ENCODE data around the gene MAP2K6.

The MAP2K6 gene

DNA sequence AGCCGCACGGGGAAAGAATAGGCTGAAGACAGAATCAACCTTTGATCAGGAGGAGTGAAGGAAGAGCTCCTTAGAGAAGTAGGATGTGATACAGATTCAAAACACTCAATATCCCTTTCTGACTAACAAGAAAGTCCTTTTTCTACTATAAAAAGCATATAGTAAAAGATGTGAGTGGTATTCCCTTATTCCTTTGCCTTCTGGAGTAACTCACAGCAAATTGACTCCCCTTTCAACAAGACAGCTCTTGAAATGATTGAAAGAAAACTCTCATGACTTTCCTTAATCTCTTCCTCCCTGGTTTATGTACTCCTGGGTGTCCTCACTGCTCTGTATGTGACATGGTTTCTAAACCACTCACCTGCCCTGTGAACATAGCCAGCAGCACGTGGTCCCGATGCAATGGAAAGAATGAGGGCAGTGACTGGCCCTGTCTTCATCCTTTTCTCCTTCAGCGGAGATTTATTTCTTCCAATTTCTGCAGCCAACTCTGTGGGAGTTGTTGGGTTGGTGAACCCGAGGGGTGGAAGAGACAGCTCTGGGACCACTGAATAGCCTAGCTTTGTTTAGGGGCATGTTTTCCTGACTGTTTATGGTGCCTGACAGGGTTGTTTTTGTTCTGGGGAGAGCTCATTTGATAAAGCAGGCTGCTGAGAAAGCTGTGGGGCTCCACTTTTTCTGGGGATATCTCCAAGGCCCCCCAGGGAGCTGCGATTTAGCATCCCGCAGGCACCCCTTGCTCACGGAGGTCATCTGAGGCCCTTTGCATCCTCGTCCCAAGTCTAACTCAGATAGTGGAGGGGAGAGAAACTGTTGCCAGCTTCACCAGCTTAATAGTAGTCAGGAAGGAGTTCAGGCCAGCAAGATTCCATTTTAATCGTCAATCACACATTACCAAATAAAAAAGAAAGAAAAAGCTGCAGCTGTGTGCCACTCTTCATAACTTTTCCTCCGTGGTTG is 46.7 kb downstream of the MAP2K6 start:
- H3K27me3 ChIP-seq (ENCODE audit: control insufficient read depth, insufficient read depth, low read length), result no peaks in the 10 kb centered on the region
- no peaks in the 10 kb centered on the region for H3K9me3 ChIP-seq (ENCODE audit: control insufficient read depth, insufficient read depth, low read depth, low read length)
- H3K27ac ChIP-seq (ENCODE audit: low read depth, low read length), result no peak overlapping the region
- H3K4me3 ChIP-seq (ENCODE audit: low read depth, low read length), result no peak overlapping the region
- H3K9ac ChIP-seq (ENCODE audit: low read length), result no peak overlapping the region
- H3K4me1 ChIP-seq (ENCODE audit: control insufficient read depth, insufficient read depth, low read length), result peaks cover 21% of the 10 kb centered on the region
- H3K36me3 ChIP-seq (ENCODE audit: control insufficient read depth, insufficient read depth, low read length), result no peaks in the 10 kb centered on the region

DNA sequence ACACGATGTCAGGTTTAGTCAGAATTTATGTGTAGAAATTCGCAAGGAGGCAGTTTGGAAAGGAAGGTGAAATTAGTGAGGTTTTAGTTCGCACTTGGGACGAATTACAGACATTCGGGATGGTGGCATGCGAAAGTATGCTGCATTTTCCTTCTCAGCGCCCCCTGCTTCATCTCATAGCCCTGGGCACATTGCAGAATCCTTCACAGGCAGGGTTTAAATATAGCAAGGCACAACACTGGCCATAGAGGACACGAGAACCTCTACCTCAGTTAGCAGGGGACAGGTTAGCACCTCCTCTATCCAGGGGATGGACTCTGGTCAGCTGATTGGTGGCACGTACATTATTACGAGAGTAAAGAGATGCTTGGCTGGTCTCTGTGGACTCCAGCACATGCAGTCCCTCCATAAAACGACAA is 47.5 kb downstream of the MAP2K6 start:
- no peak overlapping the region for H3K27ac ChIP-seq (ENCODE audit: low read depth, low read length)

DNA sequence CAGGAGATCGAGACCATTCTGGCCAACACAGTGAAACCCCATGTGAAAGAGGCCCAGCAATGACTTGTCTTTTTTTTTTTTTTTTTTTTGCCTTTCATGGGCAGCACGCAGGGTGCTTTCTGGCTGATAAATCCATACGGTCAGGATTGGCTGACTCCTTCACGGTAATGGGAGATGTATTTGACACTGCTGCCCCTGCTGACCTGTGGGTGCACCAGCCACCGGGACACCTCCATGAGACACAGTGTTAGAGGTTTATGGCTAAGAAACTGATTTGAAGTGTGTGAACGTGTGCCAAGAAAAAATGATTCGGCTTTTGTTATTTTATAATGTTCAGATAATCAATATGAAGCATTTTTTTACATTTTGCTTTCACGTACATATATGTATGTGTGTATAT is 48.4 kb downstream of the MAP2K6 start:
- Histone ChIP-seq H3K4me1 (ENCODE audit: control insufficient read depth, insufficient read depth, low read length) (peaks cover 38% of the 10 kb centered on the region), H3K4me3 (ENCODE audit: low read depth, low read length) (no peak overlapping the region), H3K27ac (ENCODE audit: low read depth, low read length) (no peak overlapping the region), H3K36me3 (ENCODE audit: control insufficient read depth, insufficient read depth, low read length) (no peaks in the 10 kb centered on the region), H3K9me3 (ENCODE audit: control insufficient read depth, insufficient read depth, low read depth, low read length) (no peaks in the 10 kb centered on the region), H3K9ac (ENCODE audit: low read length) (no peak overlapping the region), H3K27me3 (ENCODE audit: control insufficient read depth, insufficient read depth, low read length) (no peaks in the 10 kb centered on the region)

More for the DNA sequence above, 47.5 kb downstream of the MAP2K6 start:
- Histone ChIP-seq H3K36me3 (ENCODE audit: control insufficient read depth, insufficient read depth, low read length) (no peaks in the 10 kb centered on the region), H3K4me1 (ENCODE audit: control insufficient read depth, insufficient read depth, low read length) (peaks cover 29% of the 10 kb centered on the region), H3K27me3 (ENCODE audit: control insufficient read depth, insufficient read depth, low read length) (no peaks in the 10 kb centered on the region), H3K4me3 (ENCODE audit: low read depth, low read length) (no peak overlapping the region), H3K9me3 (ENCODE audit: control insufficient read depth, insufficient read depth, low read depth, low read length) (no peaks in the 10 kb centered on the region), H3K9ac (ENCODE audit: low read length) (no peak overlapping the region)

DNA sequence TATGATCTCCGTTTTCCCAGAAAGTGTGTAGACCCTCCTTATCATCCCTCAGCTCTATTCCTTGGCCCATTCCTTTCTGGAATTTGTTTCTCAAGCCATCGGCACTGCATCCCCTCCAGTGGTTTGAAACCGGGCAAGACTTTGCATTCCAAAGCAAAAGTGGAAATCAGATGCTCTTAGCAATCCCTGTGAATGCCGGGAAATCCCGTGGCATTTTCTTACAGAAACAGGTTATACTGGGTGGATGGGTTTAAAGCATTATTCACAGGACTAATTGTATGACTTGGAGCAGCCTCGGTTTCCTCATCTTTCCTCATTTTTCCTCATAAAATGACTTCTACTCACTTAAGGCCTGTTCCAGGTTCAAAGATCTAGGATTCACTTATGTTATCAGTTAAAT is 52.0 kb downstream of the MAP2K6 start:
- Histone ChIP-seq H3K9me3 (ENCODE audit: control insufficient read depth, insufficient read depth, low read depth, low read length) (no peaks in the 10 kb centered on the region; the same call in 1 of the 2 replicates), H3K36me3 (ENCODE audit: control insufficient read depth, insufficient read depth, low read length) (no peaks in the 10 kb centered on the region), H3K4me3 (ENCODE audit: low read depth, low read length) (no peak overlapping the region), H3K4me1 (ENCODE audit: control insufficient read depth, insufficient read depth, low read length) (peaks cover 32% of the 10 kb centered on the region), H3K9ac (ENCODE audit: low read length) (no peak overlapping the region), H3K27ac (ENCODE audit: low read depth, low read length) (peak overlapping the region; percentile 78), H3K27me3 (ENCODE audit: control insufficient read depth, insufficient read depth, low read length) (no peaks in the 10 kb centered on the region)

DNA sequence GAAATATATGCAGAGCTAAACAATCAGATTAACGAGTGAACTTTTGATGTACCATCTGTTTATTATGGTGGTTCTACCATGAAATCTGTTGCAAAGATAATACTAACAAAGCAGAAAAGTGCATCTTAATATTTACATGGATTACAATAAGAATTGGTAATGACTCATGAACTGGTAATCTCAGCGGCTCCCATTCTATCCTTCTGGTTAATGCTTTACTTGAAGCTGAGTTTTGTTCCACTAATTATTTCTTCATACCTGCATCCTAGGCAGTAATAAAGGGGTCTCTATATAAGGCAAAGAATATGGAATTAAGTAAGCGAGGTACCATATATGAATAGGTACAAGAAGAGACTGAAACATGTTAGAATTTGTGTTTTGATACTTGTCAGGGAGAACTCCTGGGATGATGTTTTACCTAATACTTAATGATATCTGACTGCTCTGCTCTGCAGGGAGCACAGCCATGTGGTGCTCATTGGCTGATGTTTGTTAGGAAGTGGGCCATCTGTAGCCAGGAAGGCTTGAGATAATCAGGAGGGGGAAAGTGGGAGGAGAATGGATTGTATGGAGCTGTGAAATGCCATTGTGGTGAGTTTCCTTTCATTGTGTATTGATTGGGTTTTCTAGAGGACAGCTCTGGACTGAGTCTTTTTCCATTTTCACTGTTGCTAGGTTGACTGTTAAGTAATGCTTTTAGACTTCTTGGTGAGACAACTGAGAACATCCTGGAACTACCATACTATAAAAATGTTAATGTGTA is 52.6 kb downstream of the MAP2K6 start:
- no peaks in the 10 kb centered on the region; the same call in 1 of the 2 replicates for H3K9me3 ChIP-seq (ENCODE audit: control insufficient read depth, insufficient read depth, low read depth, low read length)
- H3K36me3 ChIP-seq (ENCODE audit: control insufficient read depth, insufficient read depth, low read length), result no peaks in the 10 kb centered on the region
- no peak overlapping the region for H3K4me3 ChIP-seq (ENCODE audit: low read depth, low read length)
- H3K27me3 ChIP-seq (ENCODE audit: control insufficient read depth, insufficient read depth, low read length), result no peaks in the 10 kb centered on the region
- peak overlapping the region; percentile 10 for H3K9ac ChIP-seq (ENCODE audit: low read length)
- peaks cover 25% of the 10 kb centered on the region for H3K4me1 ChIP-seq (ENCODE audit: control insufficient read depth, insufficient read depth, low read length)
- peak overlapping the region; percentile 78 for H3K27ac ChIP-seq (ENCODE audit: low read depth, low read length)

DNA sequence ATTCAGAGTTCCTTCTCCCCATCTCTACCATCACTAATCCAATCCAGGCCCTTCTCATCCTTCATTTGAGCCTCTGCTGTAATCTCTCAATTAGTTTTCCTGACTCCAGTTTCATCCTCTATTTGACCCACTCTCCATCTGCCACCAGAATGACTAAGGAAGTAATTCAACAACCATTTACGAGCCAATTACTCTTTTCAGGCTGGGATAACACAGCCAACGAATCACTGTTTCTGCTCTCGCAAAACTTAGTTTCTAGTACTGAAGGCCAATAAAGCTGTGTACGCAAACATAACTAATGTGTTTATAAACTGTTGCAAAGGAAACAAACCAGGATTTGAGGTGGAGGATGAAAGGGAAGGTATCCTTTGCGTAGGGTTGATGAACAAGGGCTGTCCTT is 53.7 kb downstream of the MAP2K6 start:
- Histone ChIP-seq H3K9me3 (ENCODE audit: control insufficient read depth, insufficient read depth, low read depth, low read length) (no peaks in the 10 kb centered on the region; the same call in 1 of the 2 replicates), H3K36me3 (ENCODE audit: control insufficient read depth, insufficient read depth, low read length) (no peaks in the 10 kb centered on the region), H3K4me3 (ENCODE audit: low read depth, low read length) (no peak overlapping the region), H3K27me3 (ENCODE audit: control insufficient read depth, insufficient read depth, low read length) (no peaks in the 10 kb centered on the region), H3K27ac (ENCODE audit: low read depth, low read length) (peak overlapping the region; percentile 74), H3K9ac (ENCODE audit: low read length) (no peak overlapping the region), H3K4me1 (ENCODE audit: control insufficient read depth, insufficient read depth, low read length) (peaks cover 25% of the 10 kb centered on the region)

DNA sequence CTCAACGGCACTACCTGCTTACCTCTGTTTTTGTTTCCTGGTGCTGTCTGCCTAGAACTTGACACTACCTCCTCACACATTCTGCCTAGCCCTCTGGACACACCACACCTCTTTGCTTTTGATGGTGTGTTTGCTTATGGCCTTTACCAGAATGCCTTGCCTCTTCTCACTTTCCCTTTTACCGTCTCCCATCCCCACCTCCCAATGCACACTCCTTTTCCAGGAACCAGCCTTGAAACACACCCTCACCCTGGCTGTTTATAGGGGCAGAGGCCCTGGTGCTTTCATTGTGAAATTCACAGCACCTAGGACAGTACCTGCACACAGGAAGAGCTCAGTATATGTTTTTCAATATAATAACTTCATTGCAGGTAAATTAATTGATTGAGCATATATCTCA is 56.2 kb downstream of the MAP2K6 start:
- Histone ChIP-seq H3K4me1 (ENCODE audit: control insufficient read depth, insufficient read depth, low read length) (peaks cover 25% of the 10 kb centered on the region), H3K36me3 (ENCODE audit: control insufficient read depth, insufficient read depth, low read length) (no peaks in the 10 kb centered on the region)

DNA sequence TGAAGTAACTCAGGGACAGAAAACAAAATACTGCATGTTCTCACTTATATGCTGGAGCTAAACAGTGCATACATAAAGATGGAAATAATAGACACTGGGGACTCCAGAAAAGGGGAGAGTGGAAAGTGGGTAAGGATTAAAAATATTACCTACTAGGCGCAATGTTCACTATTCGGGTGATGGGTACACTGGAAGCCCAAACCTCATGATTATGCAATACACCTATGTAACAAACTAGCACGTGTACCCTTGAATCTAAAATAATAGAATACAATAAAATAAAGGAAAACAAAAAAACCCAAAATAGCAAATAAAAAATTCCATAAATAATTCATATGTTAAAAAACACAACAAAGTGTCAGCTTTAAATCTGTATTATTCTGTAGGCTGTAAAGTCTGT is 56.9 kb downstream of the MAP2K6 start:
- Histone ChIP-seq H3K9me3 (ENCODE audit: control insufficient read depth, insufficient read depth, low read depth, low read length) (no peaks in the 10 kb centered on the region; the same call in 1 of the 2 replicates), H3K27me3 (ENCODE audit: control insufficient read depth, insufficient read depth, low read length) (no peaks in the 10 kb centered on the region), H3K4me1 (ENCODE audit: control insufficient read depth, insufficient read depth, low read length) (peaks cover 20% of the 10 kb centered on the region)

More for the DNA sequence above, 56.2 kb downstream of the MAP2K6 start:
- no peaks in the 10 kb centered on the region; the same call in 1 of the 2 replicates for H3K9me3 ChIP-seq (ENCODE audit: control insufficient read depth, insufficient read depth, low read depth, low read length)
- no peak overlapping the region for H3K4me3 ChIP-seq (ENCODE audit: low read depth, low read length)
- H3K9ac ChIP-seq (ENCODE audit: low read length), result no peak overlapping the region
- no peaks in the 10 kb centered on the region for H3K27me3 ChIP-seq (ENCODE audit: control insufficient read depth, insufficient read depth, low read length)
- no peak overlapping the region for H3K27ac ChIP-seq (ENCODE audit: low read depth, low read length)

DNA sequence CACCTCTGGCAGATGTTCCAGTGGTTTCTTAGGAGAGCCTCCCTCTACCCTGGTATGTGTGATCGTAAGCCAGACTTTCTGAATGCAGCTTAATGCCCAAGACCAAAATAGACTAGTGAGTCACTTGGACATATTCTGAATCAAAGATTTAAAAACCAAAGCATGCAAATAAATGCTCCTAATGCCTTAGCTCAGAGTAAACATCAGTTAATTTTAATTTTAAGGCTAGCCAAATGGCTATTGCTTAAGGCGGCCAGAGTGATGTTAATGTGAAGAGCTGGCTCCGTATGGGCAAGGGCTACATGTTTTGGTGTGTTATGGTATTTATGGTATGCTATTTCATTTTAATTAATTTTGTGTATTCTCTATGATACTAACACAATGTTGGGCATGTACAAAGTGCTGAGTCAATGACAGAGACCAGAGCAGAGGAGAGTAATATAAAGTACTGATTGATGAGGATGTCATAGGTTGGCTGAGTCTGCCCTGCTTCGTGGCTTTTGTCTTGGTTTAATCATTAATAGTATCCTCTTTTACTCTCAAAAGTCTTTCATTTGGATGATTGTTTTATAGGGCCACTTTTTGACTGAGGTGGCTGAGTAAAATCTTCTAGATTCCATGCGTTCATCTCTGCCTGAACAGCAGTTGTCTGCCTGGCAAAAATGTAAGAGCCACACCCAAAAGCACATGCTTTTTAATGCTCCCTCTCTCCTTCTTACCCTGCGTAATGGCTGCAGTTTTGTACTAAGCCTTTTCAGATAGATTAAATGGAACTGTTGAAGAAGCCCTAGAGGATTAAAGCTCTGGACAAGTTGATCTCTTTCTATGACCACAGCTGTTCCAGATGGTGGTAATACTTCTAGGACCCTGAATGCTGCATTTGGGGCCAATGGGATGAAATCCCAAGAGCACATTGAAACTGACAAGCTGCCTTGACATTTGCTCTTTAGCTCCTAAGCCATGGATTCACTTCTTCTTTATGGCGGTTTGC is 59.6 kb downstream of the MAP2K6 start:
- Histone ChIP-seq H3K9me3 (ENCODE audit: control insufficient read depth, insufficient read depth, low read depth, low read length) (no peaks in the 10 kb centered on the region; the same call in 1 of the 2 replicates), H3K27me3 (ENCODE audit: control insufficient read depth, insufficient read depth, low read length) (no peaks in the 10 kb centered on the region), H3K27ac (ENCODE audit: low read depth, low read length) (no peak overlapping the region), H3K9ac (ENCODE audit: low read length) (no peak overlapping the region), H3K36me3 (ENCODE audit: control insufficient read depth, insufficient read depth, low read length) (no peaks in the 10 kb centered on the region), H3K4me1 (ENCODE audit: control insufficient read depth, insufficient read depth, low read length) (no peaks in the 10 kb centered on the region; the same call in 1 of the 2 replicates), H3K4me3 (ENCODE audit: low read depth, low read length) (no peak overlapping the region)

More for the DNA sequence above, 56.9 kb downstream of the MAP2K6 start:
- H3K4me3 ChIP-seq (ENCODE audit: low read depth, low read length), result no peak overlapping the region
- H3K9ac ChIP-seq (ENCODE audit: low read length), result no peak overlapping the region
- H3K36me3 ChIP-seq (ENCODE audit: control insufficient read depth, insufficient read depth, low read length), result no peaks in the 10 kb centered on the region
- H3K27ac ChIP-seq (ENCODE audit: low read depth, low read length), result no peak overlapping the region

DNA sequence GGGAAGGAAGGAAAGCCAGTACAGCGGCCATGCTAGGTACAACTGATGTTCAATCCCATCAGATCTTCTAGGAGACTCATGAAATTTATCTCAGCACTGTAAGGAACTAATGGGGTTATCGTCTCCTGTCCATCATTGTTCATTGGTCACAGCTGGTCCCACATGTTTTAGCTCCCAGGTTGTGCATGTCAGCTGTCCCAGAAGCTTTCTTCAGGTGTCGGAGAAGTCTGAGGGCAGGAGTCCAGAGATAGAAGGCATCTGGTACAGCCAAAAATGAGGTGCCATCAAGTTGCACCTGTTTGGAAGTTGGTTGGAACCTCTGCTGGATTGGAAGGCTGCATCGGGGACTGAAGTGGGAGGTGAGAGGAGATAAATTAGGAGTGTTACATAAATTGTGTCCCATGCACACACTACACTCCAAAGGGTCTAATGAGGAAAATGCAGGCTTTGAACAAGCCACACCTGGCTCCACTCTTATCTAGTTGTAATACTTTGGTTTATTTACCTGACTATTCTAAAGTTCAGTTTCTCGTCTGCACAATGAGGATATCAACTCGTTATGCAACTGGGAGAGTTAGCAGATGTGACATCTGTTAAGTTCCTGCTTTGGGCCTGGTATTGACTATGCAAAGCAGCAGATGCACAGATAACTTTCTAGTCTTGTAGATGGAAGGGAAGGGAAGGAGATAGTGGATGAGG is 62.9 kb downstream of the MAP2K6 start:
- Histone ChIP-seq H3K9me3 (ENCODE audit: control insufficient read depth, insufficient read depth, low read depth, low read length) (no peaks in the 10 kb centered on the region), H3K4me1 (ENCODE audit: control insufficient read depth, insufficient read depth, low read length) (no peaks in the 10 kb centered on the region; the same call in 1 of the 2 replicates), H3K36me3 (ENCODE audit: control insufficient read depth, insufficient read depth, low read length) (no peaks in the 10 kb centered on the region), H3K9ac (ENCODE audit: low read length) (no peak overlapping the region), H3K4me3 (ENCODE audit: low read depth, low read length) (no peak overlapping the region), H3K27ac (ENCODE audit: low read depth, low read length) (no peak overlapping the region), H3K27me3 (ENCODE audit: control insufficient read depth, insufficient read depth, low read length) (no peaks in the 10 kb centered on the region)

All from HUES6 (cell line).